HepG2 (cell line): ENCODE data around the gene CYP27B1. TPM values are rescaled to one million over a fixed set of nuclear protein-coding genes. Genes with fewer than 3 reads are reported as not detected.
A peak's percentile ranks its signal among the peaks of the same experiment; 100 is the strongest.

Experiments used
- BRF2 ChIP-seq: sonication (generic); formaldehyde crosslinking; IDR thresholded peaks from 2 replicates; pipeline ENCODE4 v1.8.1; 2022; ENCODE audit warnings: mild to moderate bottlenecking, missing genetic modification reagents
- CHD4 ChIP-seq: fragments of 200-600 bp; sonication (generic); IDR thresholded peaks from 2 replicates; pipeline ENCODE4 v1.7.0; 2017; ENCODE audit warnings: mild to moderate bottlenecking, low read length, borderline replicate concordance
- GMEB1 ChIP-seq: sonication (generic); formaldehyde crosslinking; IDR thresholded peaks from 2 replicates; pipeline ENCODE4 v1.5.1; 2020; ENCODE audit warnings: missing genetic modification reagents, mild to moderate bottlenecking, borderline replicate concordance
- JARID2 ChIP-seq: sonication (generic); formaldehyde crosslinking; IDR thresholded peaks from 2 replicates; pipeline ENCODE4 v1.8.1; 2023; ENCODE audit warnings: missing genetic modification reagents, inconsistent platforms; ENCODE audit not compliant: insufficient replicate concordance
- KDM3A ChIP-seq: IDR thresholded peaks from 2 replicates; pipeline ENCODE4 v1.6.1; 2018; ENCODE audit warnings: low read depth, missing compliant biosample characterization
- KLF16 ChIP-seq, 2 experiments: sonication (generic) in 1 of 2; formaldehyde crosslinking in 1 of 2; IDR thresholded peaks; 2 replicates each; pipeline versions ENCODE4 v1.6.1 to v1.8.0; 2016 to 2023; ENCODE audit warnings: missing genetic modification reagents in 2 of 2, missing compliant biosample characterization in 1 of 2
- NFKB2 ChIP-seq: sonication (generic); formaldehyde crosslinking; IDR thresholded peaks from 2 replicates; pipeline ENCODE4 v1.4.0; 2020; ENCODE audit warnings: missing genetic modification reagents, borderline replicate concordance
- RBFOX2 ChIP-seq: fragments of 200-400 bp; formaldehyde crosslinking; IDR thresholded peaks from 2 replicates; pipeline ENCODE4 v1.6.1; 2017; ENCODE audit warnings: low read depth, mild to moderate bottlenecking, low read length
- RXRB ChIP-seq: IDR thresholded peaks from 2 replicates; pipeline ENCODE4 v1.6.1; 2016; ENCODE audit warnings: borderline replicate concordance, missing genetic modification reagents, missing compliant biosample characterization
- SALL2 ChIP-seq: sonication (generic); formaldehyde crosslinking; IDR thresholded peaks from 2 replicates; pipeline ENCODE4 v1.8.1; 2023; ENCODE audit warnings: mild to moderate bottlenecking, missing genetic modification reagents, inconsistent platforms
- SIX4 ChIP-seq: sonication (generic); formaldehyde crosslinking; IDR thresholded peaks from 2 replicates; pipeline ENCODE4 v1.4.0; 2020; ENCODE audit warnings: missing genetic modification reagents
- TMF1 ChIP-seq: sonication (generic); formaldehyde crosslinking; IDR thresholded peaks from 2 replicates; pipeline ENCODE4 v1.8.1; 2022; ENCODE audit warnings: low read depth, missing genetic modification reagents
- ZFY ChIP-seq: sonication (generic); formaldehyde crosslinking; IDR thresholded peaks from 2 replicates; pipeline ENCODE4 v1.4.0; 2020; ENCODE audit warnings: missing genetic modification reagents
- ZNF160 ChIP-seq: sonication (generic); formaldehyde crosslinking; IDR thresholded peaks from 2 replicates; pipeline ENCODE4 v1.8.0; 2022; ENCODE audit warnings: mild to moderate bottlenecking, inconsistent platforms, missing genetic modification reagents
- ZNF18 ChIP-seq: sonication (generic); formaldehyde crosslinking; IDR thresholded peaks from 2 replicates; pipeline ENCODE4 v1.8.0; 2022; ENCODE audit warnings: mild to moderate bottlenecking, missing genetic modification reagents; ENCODE audit not compliant: insufficient replicate concordance
- ZNF552 ChIP-seq: sonication (generic); formaldehyde crosslinking; IDR thresholded peaks from 2 replicates; pipeline ENCODE4 v1.9.0; 2022; ENCODE audit warnings: missing genetic modification reagents, mild to moderate bottlenecking, borderline replicate concordance
- ZNF557 ChIP-seq: sonication (generic); formaldehyde crosslinking; IDR thresholded peaks from 2 replicates; pipeline ENCODE4 v1.4.0; 2020; ENCODE audit warnings: missing genetic modification reagents
- ZNF724P ChIP-seq: sonication (generic); formaldehyde crosslinking; IDR thresholded peaks from 2 replicates; pipeline ENCODE4 v1.8.0; 2022; ENCODE audit warnings: missing genetic modification reagents, borderline replicate concordance
- ZNF746 ChIP-seq: sonication (generic); formaldehyde crosslinking; IDR thresholded peaks from 2 replicates; pipeline ENCODE4 v1.8.0; 2022; ENCODE audit warnings: mild to moderate bottlenecking, missing genetic modification reagents
- ZSCAN29 ChIP-seq: sonication (generic); formaldehyde crosslinking; conservative IDR thresholded peaks from 2 replicates; pipeline ENCODE4 v1.4.0; 2020; ENCODE audit warnings: mild to moderate bottlenecking, missing genetic modification reagents
- polyA plus RNA-seq, 8 experiments: library from polyadenylated mRNA; depleted of rRNA in 3 of 8; stranded (reverse) in 7 of 8; unstranded in 1 of 8; fragments of >200 nt; fragmentation: Illumina TruSeq in 4 of 8; extraction: Trizol in 4 of 8; gene quantifications; 2 replicates each; pipeline versions ENCODE4 v1.2.1 to v1.2.3, GENCODE V29; 2011 to 2016; ENCODE audit warnings: low read depth in 4 of 8, missing spikeins in 1 of 8, mixed read lengths in 1 of 8; ENCODE audit not compliant: insufficient read depth in 1 of 8
- total RNA-seq, 5 experiments: library from RNA; depleted of rRNA; stranded (reverse); fragments of >200 nt; fragmentation: Illumina TruSeq; extraction: Trizol; gene quantifications; 2 replicates each; pipeline ENCODE4 v1.2.3, GENCODE V29; 2016; ENCODE audit warnings: low read depth in 1 of 5
- TF ChIP-seq, protein P1 (sequence below): sonication (generic); formaldehyde crosslinking; IDR thresholded peaks from 2 replicates; pipeline ENCODE4 v1.8.1; 2023; ENCODE audit warnings: mild to moderate bottlenecking, missing genetic modification reagents
- TF ChIP-seq, protein P2 (sequence below): sonication (generic); formaldehyde crosslinking; IDR thresholded peaks from 2 replicates; pipeline ENCODE4 v1.4.0; 2020; ENCODE audit warnings: low read depth, mild to moderate bottlenecking, missing genetic modification reagents
- TF ChIP-seq, protein P3 (sequence below): IDR thresholded peaks from 2 replicates; pipeline ENCODE4 v1.6.1; 2016; ENCODE audit warnings: mild to moderate bottlenecking, missing biosample characterization, missing genetic modification reagents

The CYP27B1 gene
- total and polyA plus RNA-seq, 2 of the 13 experiments (the other 11 are each of a cell fraction or from before 2014, with no cell fraction given): 2.3 to 3.0 TPM

- TF ChIP-seq, protein P1, sequence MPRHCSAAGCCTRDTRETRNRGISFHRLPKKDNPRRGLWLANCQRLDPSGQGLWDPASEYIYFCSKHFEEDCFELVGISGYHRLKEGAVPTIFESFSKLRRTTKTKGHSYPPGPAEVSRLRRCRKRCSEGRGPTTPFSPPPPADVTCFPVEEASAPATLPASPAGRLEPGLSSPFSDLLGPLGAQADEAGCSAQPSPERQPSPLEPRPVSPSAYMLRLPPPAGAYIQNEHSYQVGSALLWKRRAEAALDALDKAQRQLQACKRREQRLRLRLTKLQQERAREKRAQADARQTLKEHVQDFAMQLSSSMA: no peak
- no peak for TF ChIP-seq ZNF724P (CRISPR knock-in tag)
- no peak for TF ChIP-seq NFKB2 (CRISPR knock-in tag)
- 0 out of 2 replicates have a peak, but pooled peaks have one; percentile 11 for TF ChIP-seq ZNF160 (CRISPR knock-in tag)
- no peak for TF ChIP-seq BRF2 (CRISPR knock-in tag)
- no peak for TF ChIP-seq KLF16 (CRISPR knock-in tag; IDR thresholded peaks at IDR 0.05)
- no peak for TF ChIP-seq KDM3A (CRISPR knock-in tag)
- TF ChIP-seq ZNF552 (CRISPR knock-in tag): no peak
- TF ChIP-seq GMEB1 (CRISPR knock-in tag): no peak
- TF ChIP-seq RBFOX2: peak; percentile 51; the same call in 1 of the 2 replicates
- TF ChIP-seq, protein P2, sequence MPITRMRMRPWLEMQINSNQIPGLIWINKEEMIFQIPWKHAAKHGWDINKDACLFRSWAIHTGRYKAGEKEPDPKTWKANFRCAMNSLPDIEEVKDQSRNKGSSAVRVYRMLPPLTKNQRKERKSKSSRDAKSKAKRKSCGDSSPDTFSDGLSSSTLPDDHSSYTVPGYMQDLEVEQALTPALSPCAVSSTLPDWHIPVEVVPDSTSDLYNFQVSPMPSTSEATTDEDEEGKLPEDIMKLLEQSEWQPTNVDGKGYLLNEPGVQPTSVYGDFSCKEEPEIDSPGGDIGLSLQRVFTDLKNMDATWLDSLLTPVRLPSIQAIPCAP (CRISPR knock-in tag): no peak
- no peak for TF ChIP-seq TMF1 (CRISPR knock-in tag)
- TF ChIP-seq ZNF557 (CRISPR knock-in tag): 0 out of 2 replicates have a peak, but pooled peaks have one; percentile 7
- peak; percentile 24; the same call in 1 of the 2 replicates for TF ChIP-seq SALL2 (CRISPR knock-in tag)
- TF ChIP-seq ZSCAN29 (CRISPR knock-in tag): no peak
- no peak for TF ChIP-seq CHD4
- no peak for TF ChIP-seq ZNF18 (CRISPR knock-in tag)
- no peak for TF ChIP-seq RXRB (CRISPR knock-in tag)
- TF ChIP-seq SIX4 (CRISPR knock-in tag): no peak
- 0 out of 2 replicates have a peak, but pooled peaks have one; percentile 5 for TF ChIP-seq ZFY (CRISPR knock-in tag)
- TF ChIP-seq JARID2 (CRISPR knock-in tag): no peak
- TF ChIP-seq, protein P3, sequence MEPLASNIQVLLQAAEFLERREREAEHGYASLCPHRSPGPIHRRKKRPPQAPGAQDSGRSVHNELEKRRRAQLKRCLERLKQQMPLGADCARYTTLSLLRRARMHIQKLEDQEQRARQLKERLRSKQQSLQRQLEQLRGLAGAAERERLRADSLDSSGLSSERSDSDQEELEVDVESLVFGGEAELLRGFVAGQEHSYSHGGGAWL: no peak
- TF ChIP-seq ZNF746 (CRISPR knock-in tag): no peak
Observed at GRCh38 chr12:57750561-57751431, 16.1 kb downstream of the CYP27B1 start (continued).
